ENCODE results near the gene ALDH3B1. TPM values are rescaled to one million over a fixed set of nuclear protein-coding genes. Genes with fewer than 3 reads are reported as not detected.

The ALDH3B1 gene
- total RNA-seq, 3 donors from 2014 or later: 9.8 to 26.4 (median 20.6) TPM

DNA sequence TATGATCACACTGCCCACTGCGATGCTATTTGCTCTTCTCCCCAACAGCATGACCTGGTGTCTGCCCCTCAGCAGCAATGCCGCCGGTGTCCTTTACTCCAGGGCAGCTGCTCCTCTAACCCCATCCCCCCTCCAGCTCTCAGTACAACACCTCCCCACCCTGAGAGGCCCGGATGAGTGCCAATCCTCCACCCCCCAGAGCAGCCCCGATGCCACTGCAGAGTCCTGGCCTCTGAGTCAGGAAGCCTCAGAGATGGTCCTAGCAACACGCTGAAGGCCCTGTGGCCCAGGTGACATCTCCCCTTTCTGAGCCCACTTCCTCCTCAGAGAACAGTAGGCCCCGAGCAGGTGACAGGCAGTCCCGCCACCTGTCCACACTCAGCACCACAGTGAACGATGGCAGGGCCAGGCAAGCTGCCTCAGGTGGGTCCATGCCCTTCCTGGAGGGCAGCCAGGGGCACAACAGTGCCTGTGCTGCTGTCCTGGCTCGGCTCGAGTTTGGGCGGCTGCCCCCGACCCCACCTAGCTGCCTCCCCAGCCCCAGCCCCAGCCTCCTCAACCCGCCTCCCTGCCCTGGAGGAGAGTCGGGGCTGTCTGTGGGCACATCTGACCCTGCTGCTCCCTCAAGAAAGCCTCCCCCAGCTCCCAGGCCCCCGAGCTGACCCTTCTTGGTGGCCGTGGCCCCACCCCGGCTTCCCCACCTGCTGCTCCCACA, 16.4 kb downstream of the ALDH3B1 start:
- Histone ChIP-seq H3K4me1 (peaks cover 2 to 4% of the 10 kb centered on the region in 2 donors), H3K27ac (no peak overlapping the region), H3K27me3 (no peaks in the 10 kb centered on the region), H3K9me3 (peaks cover 10 to 11% of the 10 kb centered on the region in 2 donors), H3K4me3 (no peak overlapping the region), H3K36me3 (no peaks in the 10 kb centered on the region)
- intact Hi-C loops (cut with DNase I; ENCODE audit: low total_unique reads): no loop called here
- DNase-seq (ENCODE audit: low spot score in 2 of 2): no peak
- TF ChIP-seq, protein P1, sequence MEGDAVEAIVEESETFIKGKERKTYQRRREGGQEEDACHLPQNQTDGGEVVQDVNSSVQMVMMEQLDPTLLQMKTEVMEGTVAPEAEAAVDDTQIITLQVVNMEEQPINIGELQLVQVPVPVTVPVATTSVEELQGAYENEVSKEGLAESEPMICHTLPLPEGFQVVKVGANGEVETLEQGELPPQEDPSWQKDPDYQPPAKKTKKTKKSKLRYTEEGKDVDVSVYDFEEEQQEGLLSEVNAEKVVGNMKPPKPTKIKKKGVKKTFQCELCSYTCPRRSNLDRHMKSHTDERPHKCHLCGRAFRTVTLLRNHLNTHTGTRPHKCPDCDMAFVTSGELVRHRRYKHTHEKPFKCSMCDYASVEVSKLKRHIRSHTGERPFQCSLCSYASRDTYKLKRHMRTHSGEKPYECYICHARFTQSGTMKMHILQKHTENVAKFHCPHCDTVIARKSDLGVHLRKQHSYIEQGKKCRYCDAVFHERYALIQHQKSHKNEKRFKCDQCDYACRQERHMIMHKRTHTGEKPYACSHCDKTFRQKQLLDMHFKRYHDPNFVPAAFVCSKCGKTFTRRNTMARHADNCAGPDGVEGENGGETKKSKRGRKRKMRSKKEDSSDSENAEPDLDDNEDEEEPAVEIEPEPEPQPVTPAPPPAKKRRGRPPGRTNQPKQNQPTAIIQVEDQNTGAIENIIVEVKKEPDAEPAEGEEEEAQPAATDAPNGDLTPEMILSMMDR (IDR thresholded peaks at IDR 0.05): no peak
- TF ChIP-seq POLR2A (IDR thresholded peaks at IDR 0.05): no peak
- TF ChIP-seq POLR2AphosphoS5 (IDR thresholded peaks at IDR 0.05): no peak

DNA sequence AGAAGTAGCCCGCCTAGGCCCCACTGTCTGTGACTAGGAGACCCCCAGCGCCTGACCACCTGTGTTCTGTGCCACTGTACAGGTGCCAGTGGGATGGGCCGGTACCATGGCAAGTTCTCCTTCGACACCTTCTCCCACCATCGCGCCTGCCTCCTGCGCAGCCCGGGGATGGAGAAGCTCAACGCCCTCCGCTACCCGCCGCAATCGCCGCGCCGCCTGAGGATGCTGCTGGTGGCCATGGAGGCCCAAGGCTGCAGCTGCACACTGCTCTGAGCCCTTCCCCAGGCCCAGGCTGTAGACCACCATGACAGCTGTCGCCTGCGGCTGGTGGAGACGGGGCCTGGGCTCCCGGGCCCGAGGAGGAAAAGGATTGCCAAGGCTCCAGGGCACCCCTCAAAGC, 17.5 kb downstream of the ALDH3B1 start:
- TF ChIP-seq, protein P1 (IDR thresholded peaks at IDR 0.05): no peak
- TF ChIP-seq POLR2AphosphoS5 (IDR thresholded peaks at IDR 0.05) (no peak), POLR2A (IDR thresholded peaks at IDR 0.05) (no peak)
- DNase-seq (ENCODE audit: low spot score in 2 of 2): no peak
- Histone ChIP-seq H3K4me1 (peaks cover 4 to 9% of the 10 kb centered on the region in 2 donors), H3K9me3 (peaks cover 10 to 11% of the 10 kb centered on the region in 2 donors), H3K27me3 (no peaks in the 10 kb centered on the region), H3K4me3 (no peak overlapping the region), H3K27ac (no peak overlapping the region), H3K36me3 (no peaks in the 10 kb centered on the region)
- intact Hi-C loops (cut with DNase I; ENCODE audit: low total_unique reads): no loop called here

DNA sequence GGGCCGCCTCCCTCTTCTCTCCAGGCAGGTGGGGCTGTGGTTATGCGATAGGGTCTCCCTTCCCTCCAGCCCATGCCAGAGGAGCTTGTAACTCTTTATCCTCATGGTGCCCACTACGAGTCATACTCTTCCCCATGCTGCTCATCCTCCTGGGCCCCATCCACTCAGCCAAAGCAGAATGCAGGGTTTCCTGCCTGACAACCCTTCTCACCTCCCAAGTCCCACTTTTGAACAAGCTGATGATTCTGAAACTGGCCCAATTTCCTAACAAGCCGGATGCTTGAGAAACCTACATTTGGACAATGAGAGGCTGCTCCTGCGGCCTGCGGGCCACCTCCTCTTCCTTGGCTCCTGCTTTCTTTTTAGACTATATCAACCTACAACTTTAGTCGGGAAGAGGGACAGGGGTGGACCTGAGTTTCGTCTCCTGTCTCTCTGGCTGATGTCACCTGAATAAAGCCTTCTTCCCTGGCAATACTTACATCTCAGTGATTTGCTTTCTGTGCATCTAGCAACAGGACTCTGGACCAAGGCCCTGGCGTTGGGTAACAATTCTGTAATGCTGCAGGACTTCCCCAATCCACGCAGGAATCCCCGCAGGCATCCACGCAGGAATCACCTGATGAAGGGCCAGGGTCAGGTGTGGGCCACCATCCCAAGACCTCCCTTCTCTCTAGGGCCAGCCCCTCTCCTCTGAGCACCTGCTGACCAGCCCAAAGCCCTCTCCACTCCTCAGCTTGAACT, 18.8 kb downstream of the ALDH3B1 start:
- TF ChIP-seq, protein P1 (IDR thresholded peaks at IDR 0.05): no peak
- TF ChIP-seq POLR2A (IDR thresholded peaks at IDR 0.05) (no peak), POLR2AphosphoS5 (IDR thresholded peaks at IDR 0.05) (no peak)
- Histone ChIP-seq H3K4me1 (peaks cover 4 to 9% of the 10 kb centered on the region in 2 donors), H3K27ac (no peak overlapping the region), H3K4me3 (peak overlapping the region in 1 of 3 donors; percentile 83), H3K27me3 (no peaks in the 10 kb centered on the region), H3K9me3 (peaks cover 10 to 11% of the 10 kb centered on the region in 2 donors), H3K36me3 (no peaks in the 10 kb centered on the region)
- DNase-seq (ENCODE audit: low spot score in 2 of 2): no peak
- intact Hi-C loops (cut with DNase I; ENCODE audit: low total_unique reads): no loop called here

DNA sequence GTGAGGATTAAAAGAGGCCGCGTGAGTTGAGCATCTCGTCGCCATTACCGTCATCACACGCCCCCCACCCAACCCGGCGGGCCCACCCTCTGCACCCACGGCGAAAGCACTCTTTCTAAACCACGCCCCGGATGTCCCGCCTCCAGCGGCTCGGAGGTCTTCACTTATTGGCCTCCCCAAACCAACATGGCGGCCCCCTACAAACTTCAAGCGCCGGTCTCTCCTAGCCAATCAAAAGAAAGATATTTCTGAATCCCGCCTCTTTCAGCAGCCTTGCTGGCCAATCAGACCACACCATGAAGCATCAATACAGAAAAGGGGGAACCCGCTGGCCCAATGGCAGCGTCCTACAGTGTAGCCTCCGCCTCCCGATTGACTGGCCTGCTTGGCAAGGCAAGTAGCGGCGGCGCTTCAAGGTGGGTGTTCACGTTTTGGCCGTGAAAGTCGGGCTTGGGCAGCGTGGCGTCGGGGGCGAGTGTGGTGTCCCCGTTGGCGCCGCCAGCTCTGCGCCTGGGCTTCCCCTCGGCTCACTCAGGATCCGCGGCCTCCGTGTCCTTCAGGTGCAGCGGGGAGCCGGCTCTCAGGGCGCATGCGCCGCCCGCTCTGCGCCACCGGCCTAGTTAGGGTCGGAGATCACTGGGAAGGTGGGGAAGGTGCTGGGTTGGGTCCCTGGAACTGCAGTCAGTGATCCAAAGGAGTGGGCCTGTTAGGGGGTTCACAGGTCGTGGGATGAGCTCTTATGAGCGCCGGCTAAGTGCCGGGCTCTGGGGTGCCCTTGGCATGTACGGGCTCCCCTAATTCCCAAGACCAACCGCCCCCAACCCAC, 20.4 kb downstream of the ALDH3B1 start, which contains the start of gene NDUFS8:
TSS of gene NDUFS8 (plus strand) at position 364 of the 826 bp plus-strand sequence. CDS start 1,471 bp downstream, outside the sequence.
- peak; percentile 96 to 99 for DNase-seq (ENCODE audit: low spot score in 2 of 2)
- no peaks in the 10 kb centered on the region for H3K36me3 ChIP-seq
- peak in 2 of 3 donors; percentile 57 to 74 for TF ChIP-seq POLR2AphosphoS5 (IDR thresholded peaks at IDR 0.05)
- TF ChIP-seq, protein P1 (IDR thresholded peaks at IDR 0.05): no peak
- peak within 1 kb of the TSS; percentile 84 to 88 for H3K27ac ChIP-seq
- intact Hi-C loops (cut with DNase I; ENCODE audit: low total_unique reads): no loop called here
- H3K4me3 ChIP-seq: peak within 1 kb of the TSS; percentile 83
- H3K27me3 ChIP-seq: no peaks in the 10 kb centered on the region
- no peaks in the 10 kb centered on the region for H3K9me3 ChIP-seq
- peaks cover 4 to 9% of the 10 kb centered on the region in 2 donors for H3K4me1 ChIP-seq
